ENCODE measurements around the gene CTPS1. TPM values are rescaled to one million over a fixed set of nuclear protein-coding genes. Genes with fewer than 3 reads are reported as not detected.

Gene CTPS1
- 10 to 100 TPM; 16.4 to 57.6 (median 40.6) TPM for total RNA-seq
- 10 to 100 TPM; 12.4 to 16.5 TPM for polyA plus RNA-seq
- 54.7 reads per million, percentile 73 among the genes with 10 or more reads in this experiment for total RNA-seq

GRCh38 chr1:40979241-40980067 is at the start of gene CTPS1:
Gene CTPS1, plus strand, starts transcription at chr1:40979696. Its CDS starts 3,595 bp downstream, at chr1:40983291.
- H3K36me3 Mint-ChIP-seq: peaks cover 0 to 20% (median 5%) of the 10 kb centered on the region in 5 donors
- H3K27me3 Mint-ChIP-seq: no peaks in the 10 kb centered on the region
- no peaks in the 10 kb centered on the region for H3K9me3 ChIP-seq (ENCODE audit: control insufficient read depth in 2 of 3, low read length in 3 of 3)
- no peaks in the 10 kb centered on the region for H3K27me3 ChIP-seq (ENCODE audit: control insufficient read depth in 2 of 2, insufficient read depth in 2 of 2, low read length in 2 of 2)
- intact Hi-C loops (cut with micrococcal nuclease): loop anchor here (1.0 to 5.0 kb wide), 10 partner anchors 23 to 1477 kb away; partner anchors contain the start of genes CITED4 (in 2 of the 2), NFYC (in 2 of the 2), CAP1 (in 1 of the 2) and PPCS (in 1 of the 2)
- peaks cover 17 to 42% (median 29%) of the 10 kb centered on the region in 7 donors for H3K4me1 Mint-ChIP-seq
- peak within 1 kb of the TSS; percentile 84 to 97 (median 94) for H3K27ac Mint-ChIP-seq
- peak within 1 kb of the TSS; percentile 97 for H3K27ac ChIP-seq (ENCODE audit: low read depth, low read length)
- peak within 1 kb of the TSS; percentile 62 for H3K4me3 ChIP-seq (ENCODE audit: low read length)
- ATAC-seq (peak; percentile 92), DNase-seq (peak; percentile 88 to 97 (median 95))
- CTCF ChIA-PET: interaction anchor here (0.5 to 1.1 kb wide), 3 partner anchors 22 to 24 kb away, joined by 3 to 5 read pairs (median 4); no protein-coding TSS in a partner anchor
- H3K9me3 Mint-ChIP-seq: no peaks in the 10 kb centered on the region
- peak within 1 kb of the TSS; percentile 78 to 98 (median 92) for H3K4me3 Mint-ChIP-seq
- POLR2A ChIA-PET: interaction anchor here (0.6 to 3.1 kb wide), 9 partner anchors 12 to 722 kb away, joined by 3 to 26 read pairs (median 5); partner anchors contain the start of genes CITED4 and NFYC
- H3K36me3 ChIP-seq (ENCODE audit: control insufficient read depth in 2 of 3, insufficient read depth in 3 of 3, low read length in 3 of 3): peaks cover 0 to 10% (median 3%) of the 10 kb centered on the region in 3 experiments
- peaks cover 10 to 11% of the 10 kb centered on the region in 2 donors for H3K4me1 ChIP-seq (ENCODE audit: control insufficient read depth in 2 of 2, insufficient read depth in 2 of 2, low read length in 2 of 2)

GRCh38 chr1:40930174-40930964 is 49.1 kb upstream of the CTPS1 start:
- CTCF ChIA-PET: no interaction called here
- no peak overlapping the region for H3K4me3 ChIP-seq (ENCODE audit: low read length)
- no peaks in the 10 kb centered on the region for H3K36me3 ChIP-seq (ENCODE audit: control insufficient read depth in 2 of 3, insufficient read depth in 3 of 3, low read length in 3 of 3)
- no peak overlapping the region for H3K4me3 Mint-ChIP-seq
- no peaks in the 10 kb centered on the region for H3K4me1 ChIP-seq (ENCODE audit: control insufficient read depth in 2 of 2, insufficient read depth in 2 of 2, low read length in 2 of 2)
- POLR2A ChIA-PET: no interaction called here
- peaks cover 0 to 15% (median 0%) of the 10 kb centered on the region in 5 donors for H3K27me3 Mint-ChIP-seq
- H3K36me3 Mint-ChIP-seq: no peaks in the 10 kb centered on the region
- no peak for ATAC-seq
- H3K27ac ChIP-seq (ENCODE audit: low read depth, low read length): no peak overlapping the region
- H3K27ac Mint-ChIP-seq: no peak overlapping the region
- H3K9me3 ChIP-seq (ENCODE audit: control insufficient read depth in 2 of 3, low read length in 3 of 3): no peaks in the 10 kb centered on the region
- intact Hi-C loops (cut with micrococcal nuclease): no loop called here
- H3K4me1 Mint-ChIP-seq: no peaks in the 10 kb centered on the region
- DNase-seq: no peak
- no peaks in the 10 kb centered on the region for H3K27me3 ChIP-seq (ENCODE audit: control insufficient read depth in 2 of 2, insufficient read depth in 2 of 2, low read length in 2 of 2)
- H3K9me3 Mint-ChIP-seq: no peaks in the 10 kb centered on the region

GRCh38 chr1:40931601-40932000 is 47.9 kb upstream of the CTPS1 start:
- Histone ChIP-seq H3K27me3 (ENCODE audit: control insufficient read depth in 2 of 2, insufficient read depth in 2 of 2, low read length in 2 of 2) (no peaks in the 10 kb centered on the region), H3K9me3 (ENCODE audit: control insufficient read depth in 2 of 3, low read length in 3 of 3) (no peaks in the 10 kb centered on the region), H3K36me3 (ENCODE audit: control insufficient read depth in 2 of 3, insufficient read depth in 3 of 3, low read length in 3 of 3) (no peaks in the 10 kb centered on the region), H3K27ac (ENCODE audit: low read depth, low read length) (no peak overlapping the region), H3K4me1 (ENCODE audit: control insufficient read depth in 2 of 2, insufficient read depth in 2 of 2, low read length in 2 of 2) (no peaks in the 10 kb centered on the region), H3K4me3 (ENCODE audit: low read length) (no peak overlapping the region)
- no peak overlapping the region for H3K27ac Mint-ChIP-seq
- no peak for ATAC-seq
- CTCF ChIA-PET: no interaction called here
- POLR2A ChIA-PET: interaction anchor here (0.6 kb wide), 1 partner anchor 172 kb away, joined by 4 read pairs; no protein-coding TSS in a partner anchor
- intact Hi-C loops (cut with micrococcal nuclease): no loop called here
- DNase-seq: no peak
- H3K4me1 Mint-ChIP-seq: no peaks in the 10 kb centered on the region
- no peaks in the 10 kb centered on the region for H3K36me3 Mint-ChIP-seq
- H3K27me3 Mint-ChIP-seq: peaks cover 0 to 17% (median 0%) of the 10 kb centered on the region in 5 donors
- no peak overlapping the region for H3K4me3 Mint-ChIP-seq
- H3K9me3 Mint-ChIP-seq: no peaks in the 10 kb centered on the region

- ChIA-PET POLR2A (interaction anchor here (0.6 kb wide), 1 partner anchor 172 kb away, joined by 4 read pairs; no protein-coding TSS in a partner anchor), CTCF (no interaction called here)
- Mint-ChIP-seq H3K4me3 (no peak overlapping the region), H3K9me3 (no peaks in the 10 kb centered on the region), H3K27me3 (peaks cover 0 to 20% (median 0%) of the 10 kb centered on the region in 5 donors), H3K27ac (no peak overlapping the region), H3K4me1 (peaks cover 0 to 2% (median 0%) of the 10 kb centered on the region in 7 donors), H3K36me3 (no peaks in the 10 kb centered on the region)
- Histone ChIP-seq H3K4me1 (ENCODE audit: control insufficient read depth in 2 of 2, insufficient read depth in 2 of 2, low read length in 2 of 2) (no peaks in the 10 kb centered on the region), H3K27ac (ENCODE audit: low read depth, low read length) (no peak overlapping the region), H3K4me3 (ENCODE audit: low read length) (no peak overlapping the region), H3K9me3 (ENCODE audit: control insufficient read depth in 2 of 3, low read length in 3 of 3) (no peaks in the 10 kb centered on the region), H3K36me3 (ENCODE audit: control insufficient read depth in 2 of 3, insufficient read depth in 3 of 3, low read length in 3 of 3) (no peaks in the 10 kb centered on the region), H3K27me3 (ENCODE audit: control insufficient read depth in 2 of 2, insufficient read depth in 2 of 2, low read length in 2 of 2) (no peaks in the 10 kb centered on the region)
- intact Hi-C loops (cut with micrococcal nuclease): no loop called here
- DNase-seq: no peak
- ATAC-seq: no peak
Observed at GRCh38 chr1:40932006-40932405, 47.5 kb upstream of the CTPS1 start.

- Mint-ChIP-seq H3K27ac (no peak overlapping the region), H3K9me3 (peaks cover 0 to 2% (median 0%) of the 10 kb centered on the region in 11 donors), H3K36me3 (no peaks in the 10 kb centered on the region), H3K4me3 (no peak overlapping the region), H3K27me3 (peaks cover 0 to 18% (median 0%) of the 10 kb centered on the region in 5 donors), H3K4me1 (peaks cover 0 to 3% (median 0%) of the 10 kb centered on the region in 7 donors)
- H3K9me3 ChIP-seq (ENCODE audit: control insufficient read depth in 2 of 3, low read length in 3 of 3): no peaks in the 10 kb centered on the region
- H3K27ac ChIP-seq (ENCODE audit: low read depth, low read length): no peak overlapping the region
- no peak overlapping the region for H3K4me3 ChIP-seq (ENCODE audit: low read length)
- ATAC-seq (no peak), DNase-seq (no peak)
- intact Hi-C loops (cut with micrococcal nuclease): no loop called here
- no peaks in the 10 kb centered on the region for H3K27me3 ChIP-seq (ENCODE audit: control insufficient read depth in 2 of 2, insufficient read depth in 2 of 2, low read length in 2 of 2)
- CTCF ChIA-PET: no interaction called here
- no peaks in the 10 kb centered on the region for H3K4me1 ChIP-seq (ENCODE audit: control insufficient read depth in 2 of 2, insufficient read depth in 2 of 2, low read length in 2 of 2)
- POLR2A ChIA-PET: interaction anchor here (0.7 kb wide), 1 partner anchor 32 kb away, joined by 3 read pairs; no protein-coding TSS in a partner anchor
- no peaks in the 10 kb centered on the region for H3K36me3 ChIP-seq (ENCODE audit: control insufficient read depth in 2 of 3, insufficient read depth in 3 of 3, low read length in 3 of 3)
Observed at GRCh38 chr1:40936931-40937339, 42.6 kb upstream of the CTPS1 start.

GRCh38 chr1:40938393-40938792 is 41.1 kb upstream of the CTPS1 start:
- Histone ChIP-seq H3K36me3 (ENCODE audit: control insufficient read depth in 2 of 3, insufficient read depth in 3 of 3, low read length in 3 of 3) (no peaks in the 10 kb centered on the region), H3K9me3 (ENCODE audit: control insufficient read depth in 2 of 3, low read length in 3 of 3) (no peaks in the 10 kb centered on the region), H3K4me3 (ENCODE audit: low read length) (no peak overlapping the region), H3K27ac (ENCODE audit: low read depth, low read length) (no peak overlapping the region), H3K4me1 (ENCODE audit: control insufficient read depth in 2 of 2, insufficient read depth in 2 of 2, low read length in 2 of 2) (no peaks in the 10 kb centered on the region), H3K27me3 (ENCODE audit: control insufficient read depth in 2 of 2, insufficient read depth in 2 of 2, low read length in 2 of 2) (no peaks in the 10 kb centered on the region)
- POLR2A ChIA-PET: no interaction called here
- no peak overlapping the region for H3K4me3 Mint-ChIP-seq
- no peaks in the 10 kb centered on the region for H3K36me3 Mint-ChIP-seq
- no peak overlapping the region for H3K27ac Mint-ChIP-seq
- CTCF ChIA-PET: interaction anchor here (0.6 kb wide), 2 partner anchors 12 to 64 kb away, joined by 3 to 8 read pairs; no protein-coding TSS in a partner anchor
- peaks cover 0 to 11% (median 0%) of the 10 kb centered on the region in 5 donors for H3K27me3 Mint-ChIP-seq
- no peak for ATAC-seq
- no peak for DNase-seq
- peaks cover 0 to 3% (median 0%) of the 10 kb centered on the region in 7 donors for H3K4me1 Mint-ChIP-seq
- intact Hi-C loops (cut with micrococcal nuclease): no loop called here
- peaks cover 0 to 2% (median 0%) of the 10 kb centered on the region in 11 donors for H3K9me3 Mint-ChIP-seq
